Stimulated activated CD4-positive, alpha-beta T cell treated with anti-CD3 and anti-CD28 coated beads, Interleukin-4, amount 100 ng/mL, for 4 hours (primary cell): ENCODE measurements around the gene GNAZ.
"Not testable (repeated sequence)": the region's sequence is repeated elsewhere in the genome, so short reads cannot be mapped to it uniquely, and the experiment has no call there.

Source experiments
- DNase-seq, 2 experiments: peaks; one replicate each; pipeline ENCODE4 v3.0.0-alpha.2; 2020

GNAZ gene

DNA sequence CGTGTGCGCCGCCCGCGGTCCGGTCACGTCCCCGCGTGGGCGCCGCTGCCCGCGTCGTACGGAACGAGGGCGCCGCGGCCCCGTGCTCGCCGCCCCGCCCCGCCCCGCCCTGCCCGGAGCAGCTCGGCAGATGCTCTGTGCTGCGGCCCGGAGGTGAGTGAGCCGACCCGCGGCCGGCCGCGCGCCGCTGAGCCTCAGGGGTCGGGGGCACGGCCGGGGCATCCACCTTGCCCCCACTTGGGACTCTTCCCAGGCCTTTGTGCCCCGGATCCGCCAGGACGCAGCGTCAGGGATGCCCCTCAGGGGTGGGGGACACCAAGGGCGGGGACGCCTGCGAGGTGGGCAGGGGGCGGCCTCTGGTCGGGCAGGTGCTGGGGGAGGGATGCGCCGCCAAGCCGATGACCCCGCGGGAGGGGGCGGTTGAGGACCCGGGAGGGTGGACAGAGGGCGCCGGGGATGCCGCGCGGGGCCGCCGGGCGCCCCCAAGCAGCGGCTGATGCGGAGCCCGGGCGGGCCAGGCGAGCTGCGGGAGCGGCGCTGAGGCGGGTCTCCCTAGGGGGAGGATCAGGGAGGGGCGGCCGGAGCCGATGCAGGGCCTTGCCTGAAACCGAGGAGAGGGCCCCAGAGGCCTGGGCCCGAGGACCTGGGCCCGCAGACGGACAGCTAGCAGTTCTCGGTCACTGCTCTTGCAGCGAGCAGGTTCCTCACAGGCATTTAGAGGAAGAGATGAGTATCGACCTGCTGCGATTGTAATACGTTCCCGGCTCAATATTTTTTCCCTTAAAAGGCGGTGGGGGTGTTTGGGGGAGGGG lies at the start of gene GNAZ:
Gene GNAZ, plus strand, starts transcription at position 102 of the 812 bp plus-strand sequence. CDS start 25,177 bp downstream, outside the sequence.
- peak in 1 of 2 experiments; percentile 35 for DNase-seq

DNA sequence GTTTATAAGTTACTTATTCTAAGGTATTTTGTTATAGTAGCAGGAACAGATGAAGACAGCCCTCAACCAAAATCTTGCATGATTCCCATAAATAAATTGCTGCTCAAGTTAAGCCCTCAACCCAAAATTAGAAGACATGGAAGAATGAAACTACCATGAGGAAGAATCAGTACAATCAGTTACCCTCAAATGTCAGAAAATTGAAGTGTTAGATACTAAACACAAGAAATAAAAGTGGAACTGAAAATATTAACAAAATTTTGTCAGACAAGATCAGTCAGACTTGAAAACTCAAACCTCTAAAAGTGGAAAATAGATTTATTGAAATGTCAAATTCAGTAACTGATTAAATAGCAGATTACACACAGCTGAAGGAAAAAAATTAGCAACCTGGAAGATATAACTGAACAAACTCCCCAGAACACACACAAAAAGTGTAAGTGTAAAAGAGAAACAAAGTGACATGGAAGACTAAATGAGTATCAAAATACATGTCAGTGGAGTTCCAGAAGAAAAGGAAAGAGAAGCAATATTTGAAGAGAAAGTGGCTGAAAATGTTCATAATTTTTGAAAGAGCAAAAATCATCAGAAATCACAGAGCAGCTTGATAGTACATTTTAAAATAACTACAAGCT lies 49.5 kb upstream of the GNAZ start:
- no peak for DNase-seq

DNA sequence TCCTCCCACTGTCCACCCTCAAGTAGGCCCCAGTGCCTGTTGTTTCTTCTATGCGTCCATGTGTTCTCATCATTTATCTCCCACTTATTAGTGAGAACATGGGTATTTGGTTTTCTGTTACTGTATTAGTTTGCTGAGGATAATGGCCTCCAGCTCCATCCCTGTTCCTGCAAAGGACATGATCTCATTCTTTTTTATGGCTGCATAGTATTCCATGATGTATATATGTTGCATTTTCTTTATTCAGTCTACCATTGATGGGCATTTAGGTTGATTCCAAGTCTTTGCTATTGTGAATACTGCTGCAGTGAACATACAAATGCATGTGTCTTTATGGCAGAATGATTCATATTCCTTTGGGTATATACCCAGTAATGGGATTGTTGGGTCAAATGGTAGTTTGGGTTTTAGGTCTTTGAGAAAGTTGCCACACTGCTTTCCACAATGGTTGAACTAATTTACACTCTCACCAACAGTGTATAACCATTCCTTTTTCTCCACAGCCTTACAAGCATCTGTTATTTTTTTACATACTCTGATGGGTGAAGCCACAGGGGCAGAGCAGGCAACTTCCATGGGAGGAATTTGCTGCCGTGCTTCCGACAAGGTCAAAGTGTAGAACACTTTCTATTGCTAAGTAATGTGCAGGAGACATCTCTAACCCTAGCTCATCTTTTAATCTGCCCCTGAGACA lies 48.5 kb upstream of the GNAZ start:
- not testable (repeated sequence) for DNase-seq

DNA sequence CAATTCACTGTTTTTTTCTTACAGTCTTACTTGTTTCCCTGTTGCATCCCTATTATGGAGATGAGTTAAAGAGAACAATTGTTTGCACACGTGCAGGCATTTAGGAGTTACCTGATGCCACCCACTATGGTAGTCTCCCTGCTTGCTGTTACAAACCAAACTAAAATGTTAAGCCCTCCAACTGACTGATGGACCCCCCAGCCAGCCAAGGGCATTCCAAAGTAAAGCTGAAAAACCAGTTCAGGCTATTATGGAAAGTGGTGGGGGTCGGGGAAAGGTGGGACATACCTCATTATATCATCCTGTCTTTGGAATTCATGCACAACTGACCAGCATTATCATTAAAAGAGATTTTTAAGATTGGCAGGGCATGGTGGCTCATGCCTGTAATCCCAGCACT lies 47.0 kb upstream of the GNAZ start:
- no peak for DNase-seq

DNA sequence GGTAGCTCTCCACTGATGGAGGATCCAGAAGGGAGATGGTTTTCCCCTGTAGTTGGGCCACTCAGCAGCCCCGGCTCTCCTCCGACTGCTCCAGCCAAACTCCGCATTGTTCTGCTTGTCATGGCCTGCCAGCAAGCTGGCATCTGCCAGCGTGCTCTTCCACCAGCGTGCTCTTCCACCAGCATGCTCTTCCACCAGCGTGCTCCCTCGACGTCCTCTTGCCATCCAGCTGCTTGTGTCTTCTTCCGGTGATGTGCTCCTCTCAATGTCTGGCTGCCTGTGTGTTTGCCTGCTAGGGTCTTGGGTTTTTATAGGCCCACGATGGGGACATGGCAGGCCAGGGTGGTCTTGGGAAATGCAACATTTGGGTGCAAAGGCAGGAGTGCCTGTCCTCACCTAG lies 43.5 kb upstream of the GNAZ start:
- no peak for DNase-seq

DNA sequence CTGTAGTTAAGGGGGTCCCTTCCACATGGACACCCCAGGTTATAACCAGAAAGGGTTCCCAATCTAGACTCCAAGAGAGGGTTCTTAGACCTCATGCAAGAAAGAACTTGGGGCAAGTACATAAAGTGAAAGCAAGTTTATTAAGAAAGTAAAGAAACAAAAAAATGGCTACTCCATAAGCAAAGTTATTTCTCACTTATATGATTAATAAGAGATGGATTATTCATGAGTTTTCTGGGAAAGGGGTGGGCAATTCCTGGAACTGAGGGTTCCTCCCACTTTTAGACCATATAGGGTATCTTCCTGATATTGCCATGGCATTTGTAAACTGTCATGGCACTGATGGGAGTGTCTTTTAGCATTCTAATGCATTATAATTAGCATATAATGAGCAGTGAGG lies 42.5 kb upstream of the GNAZ start:
- not testable (repeated sequence) for DNase-seq

DNA sequence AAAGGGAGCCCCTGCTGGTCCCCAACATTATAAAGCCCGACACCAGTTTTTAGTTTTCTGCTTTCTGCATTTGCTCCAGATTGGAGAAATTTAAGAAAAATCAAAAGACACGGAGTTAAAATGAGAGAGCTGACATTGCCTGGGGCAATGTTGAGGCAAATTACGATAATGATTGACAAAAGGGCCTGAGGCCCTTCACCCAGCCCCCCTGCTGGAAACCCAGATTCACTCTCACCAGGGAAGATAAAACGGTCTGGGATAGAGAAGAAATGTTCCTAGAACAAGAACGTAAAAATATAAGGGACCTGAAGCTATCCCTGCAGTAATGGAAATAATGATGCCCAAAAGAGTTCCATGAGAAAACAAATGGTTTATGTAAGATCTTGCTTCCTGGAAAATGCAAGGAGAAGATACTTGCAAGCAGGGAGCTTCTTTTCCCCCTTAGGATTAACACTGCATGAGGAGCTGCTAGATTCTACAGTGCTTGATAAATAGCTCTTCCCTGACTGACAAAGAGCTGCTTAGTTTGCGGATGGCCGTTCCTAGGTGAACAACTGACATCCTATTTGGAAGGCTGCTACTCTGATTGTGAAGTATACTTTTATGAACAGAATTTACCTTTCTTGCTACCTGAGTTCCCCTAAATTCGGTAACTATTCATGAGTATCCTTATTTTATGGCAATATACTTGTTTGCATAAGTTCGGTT lies 40.6 kb upstream of the GNAZ start:
- DNase-seq: no peak

DNA sequence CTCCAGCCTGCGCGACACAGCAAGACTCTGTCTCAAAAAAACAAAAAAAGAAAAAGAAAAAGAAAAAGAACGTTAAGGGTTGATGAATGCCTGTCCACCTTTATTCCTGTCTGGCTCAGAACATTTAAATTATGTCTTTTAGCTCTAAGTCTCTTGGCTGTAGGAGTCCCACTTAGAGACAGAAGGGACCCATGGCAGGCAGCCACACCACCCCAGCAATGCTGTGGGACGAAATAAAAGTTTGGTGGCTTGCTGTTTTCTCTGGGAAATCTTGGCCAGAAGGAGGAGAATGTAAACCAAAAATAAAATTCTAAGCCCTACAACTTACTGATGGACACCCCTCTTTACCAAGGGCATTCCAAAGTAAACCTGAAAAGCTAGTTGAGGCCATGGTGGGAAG lies 38.9 kb upstream of the GNAZ start:
- DNase-seq: no peak

DNA sequence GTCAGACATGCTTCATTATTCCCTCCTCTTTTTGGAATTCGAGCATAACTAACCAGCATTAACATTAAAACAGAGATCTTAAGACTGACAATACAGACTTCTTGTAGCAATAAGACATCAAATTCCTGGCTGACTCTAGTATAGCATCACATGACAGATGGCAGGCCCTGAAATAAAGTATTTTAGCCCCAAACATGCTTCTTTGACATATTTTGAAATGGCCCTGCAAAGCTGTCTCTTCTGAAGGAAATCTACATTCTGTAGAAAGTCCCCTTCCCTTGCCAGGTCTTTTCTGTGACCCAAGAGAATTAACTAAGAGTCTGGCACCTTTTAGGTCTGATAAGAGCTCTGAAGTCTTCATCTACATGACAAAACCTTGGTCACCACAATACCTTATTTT lies 38.5 kb upstream of the GNAZ start:
- no peak for DNase-seq

DNA sequence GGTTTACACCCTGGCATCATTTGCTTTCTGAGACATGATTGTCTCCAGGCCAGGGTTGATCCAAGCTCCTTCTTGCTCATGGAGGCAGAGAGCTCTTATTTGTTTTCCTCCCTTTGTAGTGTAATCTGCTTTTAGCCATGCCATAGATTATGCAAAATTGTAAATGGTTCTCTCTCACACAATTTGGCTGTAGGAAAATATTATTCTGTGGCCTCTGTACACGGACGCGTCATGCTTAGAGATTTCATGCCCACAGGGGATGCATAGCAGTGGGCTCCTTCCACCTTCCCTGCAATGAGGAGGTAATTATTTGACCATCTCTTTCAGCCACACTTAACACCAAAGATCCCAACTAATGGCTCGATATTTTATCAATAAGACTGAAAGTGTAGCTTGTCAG lies 37.7 kb upstream of the GNAZ start:
- DNase-seq: no peak

DNA sequence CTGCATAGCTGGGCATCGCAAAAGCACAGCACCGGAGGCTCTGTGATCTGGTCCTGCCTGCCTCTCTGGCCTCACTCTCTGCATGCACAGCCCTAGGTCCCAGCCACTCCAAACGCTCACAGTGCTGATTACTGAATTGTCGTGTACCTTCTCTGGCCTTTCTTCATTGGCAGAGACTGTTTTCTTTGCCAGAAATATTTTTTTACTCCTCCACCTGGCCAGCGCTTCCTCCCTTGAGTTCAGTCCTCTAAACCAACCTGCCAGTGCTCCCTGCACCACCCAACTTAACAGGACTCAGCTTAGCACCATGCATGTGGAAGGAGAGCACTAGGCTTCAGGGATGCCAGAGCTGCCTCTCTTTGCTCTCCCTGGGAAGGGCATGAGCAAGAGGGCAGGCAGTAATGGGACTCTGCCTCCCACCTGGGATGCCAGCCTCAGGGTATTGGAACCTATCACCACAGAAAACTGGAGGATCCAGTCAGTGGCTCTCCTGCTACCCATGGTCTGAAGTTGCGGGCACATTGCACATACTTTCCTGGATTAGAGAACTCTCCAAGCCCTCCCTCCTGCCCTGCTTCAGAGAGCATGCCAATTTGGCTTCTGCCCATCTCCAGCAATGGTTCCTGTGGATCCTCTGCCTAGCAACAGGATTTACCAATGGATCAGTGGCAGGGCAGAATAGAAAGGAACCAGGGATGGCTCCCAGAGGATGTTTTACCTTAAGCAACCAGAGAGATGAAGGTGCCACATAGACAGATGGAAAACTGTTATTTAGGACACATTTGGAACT lies 37.0 kb upstream of the GNAZ start:
- no peak for DNase-seq

DNA sequence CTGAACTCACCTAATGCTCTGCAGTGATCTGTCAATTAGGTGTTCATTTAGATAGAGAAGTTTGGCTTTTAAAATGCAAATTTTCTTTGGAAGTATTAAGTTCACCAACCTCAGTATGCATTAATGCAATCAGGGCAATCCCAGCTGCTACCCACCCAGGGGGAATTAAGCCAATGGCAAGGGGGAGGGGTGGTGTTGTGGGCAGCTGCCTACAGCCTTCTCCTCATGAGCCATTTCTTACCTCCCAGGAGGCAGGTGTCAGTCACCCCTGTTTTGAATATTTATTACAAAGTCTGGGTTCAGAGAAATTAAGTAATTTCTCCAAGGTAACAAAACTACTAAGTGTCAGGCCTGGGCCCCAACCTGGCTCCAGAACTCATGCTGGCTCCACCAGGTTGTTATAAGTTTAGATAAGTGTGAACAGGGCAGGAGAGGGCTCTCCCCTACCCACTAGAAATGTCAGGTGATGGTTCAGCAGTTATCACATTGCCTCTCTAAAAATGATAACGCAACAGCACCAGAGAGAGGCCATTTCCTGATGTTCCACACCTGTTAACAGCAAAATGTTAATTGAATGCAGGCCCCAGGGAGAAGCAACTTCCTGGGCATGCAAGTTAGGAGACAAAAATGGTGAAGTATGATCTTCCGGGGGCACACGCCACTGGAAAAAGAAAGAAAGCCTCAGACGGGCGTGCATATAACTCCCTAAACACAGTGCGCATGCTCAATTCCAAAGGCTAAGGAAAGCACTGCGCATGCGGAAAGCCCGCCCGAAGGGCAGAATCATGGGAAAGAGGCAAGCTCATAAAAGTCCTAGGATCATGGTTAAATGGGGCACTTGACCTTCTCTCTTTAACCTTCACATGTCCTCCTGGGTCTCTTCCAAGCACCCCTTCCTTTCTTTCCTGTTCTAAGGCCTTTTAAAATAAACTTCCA lies 35.4 kb upstream of the GNAZ start:
- DNase-seq: no peak

DNA sequence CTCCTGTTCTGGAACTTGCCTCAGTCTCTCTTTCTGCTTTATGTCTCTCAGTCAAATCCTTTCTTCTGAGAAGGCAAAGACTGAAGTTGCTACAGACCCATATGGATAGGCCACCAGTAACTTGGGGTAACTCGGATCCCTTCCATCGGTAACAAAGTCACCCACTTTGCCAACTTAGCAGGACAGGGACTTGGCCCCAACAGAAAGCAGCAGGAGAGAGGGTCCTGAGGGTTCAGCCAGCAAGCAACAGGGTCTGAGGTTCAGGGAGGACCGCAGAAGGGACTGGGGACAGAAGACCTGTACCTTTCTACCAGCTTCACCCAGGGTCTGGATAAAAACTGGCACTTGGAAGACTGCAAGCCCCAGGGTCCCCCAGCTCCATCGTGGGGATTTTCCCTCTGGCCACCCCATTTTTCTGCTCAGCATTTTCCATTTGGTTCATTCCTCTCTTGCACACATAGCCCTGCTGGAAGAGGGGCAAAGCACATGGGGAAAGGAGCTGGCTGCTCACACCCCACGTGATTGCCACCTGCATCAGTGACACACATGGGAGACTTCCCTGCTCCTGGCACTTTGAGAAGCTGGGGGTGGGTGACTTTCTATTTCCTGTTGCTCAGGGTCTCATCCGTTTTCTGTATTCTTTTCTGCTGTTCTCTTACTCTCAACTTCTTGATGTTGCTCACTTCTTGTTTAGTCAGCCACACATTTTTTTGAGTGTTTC lies 34.6 kb upstream of the GNAZ start:
- DNase-seq: peak; percentile 13 to 34

DNA sequence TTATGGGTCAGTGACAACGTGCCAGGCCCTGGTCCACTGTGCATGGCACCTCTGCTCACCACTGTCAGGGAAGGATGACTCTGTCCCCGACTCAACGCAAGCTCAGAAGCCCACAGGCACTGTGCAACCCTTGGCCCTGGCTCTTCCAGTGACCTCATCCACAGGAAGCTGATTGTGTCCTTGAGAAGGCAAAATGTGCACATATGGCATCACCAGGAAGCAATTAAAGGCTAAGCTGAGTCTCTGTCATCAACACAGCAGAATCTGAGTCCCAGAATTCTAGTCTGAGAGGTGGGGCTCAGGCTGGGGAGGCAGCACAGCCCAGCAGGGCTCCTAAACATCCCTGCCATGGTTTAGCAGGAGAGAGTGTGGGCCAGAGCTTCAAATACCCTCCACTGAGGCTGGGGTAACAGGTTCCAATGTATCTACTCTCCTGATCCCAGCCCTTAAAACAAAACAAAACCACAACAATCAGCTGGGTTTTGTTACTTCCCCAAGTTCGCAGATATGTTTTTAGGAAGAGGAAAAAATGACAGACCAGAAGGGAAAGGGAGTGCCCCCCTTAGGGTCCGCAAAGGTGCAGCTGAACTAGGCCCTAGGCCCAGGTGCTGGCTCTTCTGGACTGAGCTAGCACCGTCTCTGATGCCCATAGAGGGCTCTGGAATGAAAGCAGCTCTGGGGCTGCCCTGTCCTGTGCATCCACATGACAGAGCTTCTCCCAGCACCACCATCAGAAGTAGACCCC lies 33.5 kb upstream of the GNAZ start:
- no peak for DNase-seq

DNA sequence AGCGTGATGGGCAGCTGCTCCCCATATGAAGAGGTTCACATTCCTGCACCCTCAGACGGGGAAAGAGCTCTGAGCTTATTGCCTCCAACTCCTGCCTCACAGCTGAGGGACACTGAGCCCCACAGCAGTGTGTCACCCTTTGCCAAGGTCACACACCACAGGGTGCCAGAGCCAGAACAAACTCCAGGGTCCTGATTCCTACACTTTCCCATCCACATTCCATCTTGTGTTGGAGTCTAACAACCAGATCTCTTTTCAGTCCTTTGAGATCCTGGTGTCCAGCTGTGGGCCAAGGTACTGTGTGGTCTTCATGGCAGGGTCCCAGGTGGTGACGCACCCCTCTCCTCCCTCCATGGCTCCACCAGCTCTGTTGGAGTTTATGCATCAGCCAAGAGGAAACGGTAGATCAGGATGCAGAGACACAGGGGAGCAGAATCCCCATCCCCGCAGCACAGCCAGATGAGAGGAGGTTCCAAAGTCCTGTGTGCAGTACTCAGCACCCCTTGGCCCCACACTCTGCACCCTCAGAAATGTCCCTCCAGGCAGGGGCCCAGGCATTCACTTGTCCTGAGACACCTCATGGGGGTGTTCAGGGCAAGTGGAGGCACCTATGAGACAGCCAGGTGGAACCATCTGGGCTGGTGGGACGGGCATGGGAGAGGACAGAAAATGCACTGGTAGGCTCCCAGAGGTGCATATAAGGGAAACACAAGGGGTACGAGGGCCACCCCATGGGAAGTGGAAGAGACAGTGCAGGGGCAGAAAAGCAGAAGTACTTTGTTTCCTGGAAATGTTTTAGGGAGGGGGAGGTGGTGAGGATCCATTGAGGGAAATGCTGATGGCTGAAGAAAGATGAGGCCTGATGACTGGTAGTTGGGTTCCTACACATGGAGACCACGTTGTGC lies 32.6 kb upstream of the GNAZ start:
- DNase-seq: no peak

DNA sequence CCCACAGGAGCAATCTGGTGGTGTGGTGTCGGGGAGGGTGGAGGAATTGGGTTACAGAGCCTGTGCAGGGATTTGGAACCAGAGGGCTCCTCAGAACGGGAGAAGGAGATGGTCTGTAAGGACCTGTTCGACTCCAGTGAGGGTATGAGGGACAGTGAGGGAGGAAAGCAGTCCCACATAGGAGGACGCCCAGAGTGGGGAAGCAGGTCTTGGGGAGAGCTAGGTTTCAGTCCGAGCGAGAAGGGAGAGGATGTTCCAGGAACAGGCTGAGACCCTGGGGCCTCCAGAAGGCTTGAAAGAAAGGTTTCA lies 32.0 kb upstream of the GNAZ start:
- DNase-seq: no peak

DNA sequence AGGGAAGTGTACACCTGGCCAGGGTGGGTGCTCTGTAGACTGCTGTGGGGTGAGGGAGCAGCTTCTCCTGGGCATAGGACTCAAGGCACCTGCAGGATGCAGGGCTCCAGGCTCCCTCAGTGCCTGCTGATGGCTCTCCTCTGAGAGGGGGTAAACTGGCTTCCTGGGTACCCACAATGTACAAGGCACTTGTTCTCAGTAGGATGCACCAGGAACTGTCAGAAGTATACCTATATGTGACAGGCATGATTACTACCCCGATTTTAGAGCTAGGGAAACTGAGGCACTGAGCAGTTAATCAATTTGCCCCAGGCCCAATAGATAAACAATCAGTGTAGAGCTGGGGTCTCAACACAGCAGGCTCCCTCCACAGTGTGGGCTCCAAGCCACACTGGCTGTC lies 31.4 kb upstream of the GNAZ start:
- no peak for DNase-seq

DNA sequence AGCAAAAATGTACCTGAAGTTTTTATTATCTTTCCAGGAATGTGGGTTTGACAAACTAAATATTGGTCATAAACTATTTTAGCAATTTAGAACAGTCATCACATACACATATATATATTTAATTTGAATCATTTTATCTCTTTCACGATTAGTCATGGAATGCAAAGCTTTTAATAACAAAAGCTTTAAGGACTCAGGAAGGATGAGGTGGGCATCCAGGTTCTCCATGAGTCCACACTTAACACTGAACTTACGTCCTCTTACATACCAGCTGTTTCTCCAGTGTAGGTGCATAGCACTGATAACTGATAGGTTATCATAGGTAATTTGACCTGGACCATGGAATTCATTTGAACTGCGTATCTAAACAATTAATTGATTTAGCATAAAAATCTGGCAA lies 28.1 kb upstream of the GNAZ start:
- DNase-seq: no peak

DNA sequence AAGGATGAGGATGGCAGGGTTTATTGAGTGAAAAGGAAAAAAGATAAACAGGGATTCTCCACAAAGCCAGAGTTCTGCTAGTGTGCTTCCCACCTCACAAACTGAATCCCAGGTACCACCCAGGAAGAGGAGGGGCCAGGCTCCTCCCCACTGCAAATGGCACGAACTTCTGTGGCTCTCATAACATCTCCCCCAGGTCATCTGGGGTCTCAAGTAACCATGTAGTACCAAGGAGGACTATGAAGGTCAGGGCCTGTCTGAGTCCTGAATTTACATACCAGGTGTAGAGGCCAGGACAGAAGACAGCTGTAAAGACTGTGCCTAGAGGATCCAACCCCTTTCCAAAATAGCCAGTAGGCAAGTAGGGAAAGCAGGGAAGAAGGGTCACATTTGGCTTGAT lies 25.7 kb upstream of the GNAZ start:
- DNase-seq: no peak
